ELF-1 (cell line): ENCODE measurements around the gene HOXB3.
"Not testable (repeated sequence)": the region's sequence is repeated elsewhere in the genome, so short reads cannot be mapped to it uniquely, and the experiment has no call there.

ENCODE experiments used
- DNase-seq: peaks from one replicate; pipeline ENCODE4 v3.0.0-alpha.2; 2016; ENCODE audit warnings: low read depth, low spot score

HOXB3 gene

GRCh38 chr17:48528936-48529682 lies 60.9 kb downstream of the HOXB3 start:
- peak; percentile 85 for DNase-seq

- DNase-seq: peak; percentile 94
Measured at GRCh38 chr17:48528153-48528935, 61.7 kb downstream of the HOXB3 start.

- DNase-seq: peak; percentile 62
Measured at GRCh38 chr17:48527547-48527932, 62.5 kb downstream of the HOXB3 start.

GRCh38 chr17:48526608-48527546 lies 63.2 kb downstream of the HOXB3 start:
- DNase-seq: peak; percentile 86

GRCh38 chr17:48523010-48523409 lies 67.0 kb downstream of the HOXB3 start:
- no peak for DNase-seq

GRCh38 chr17:48522031-48522653 lies 67.9 kb downstream of the HOXB3 start:
- DNase-seq: peak; percentile 92

- peak; percentile 81 for DNase-seq
Measured at GRCh38 chr17:48520631-48521079, 69.4 kb downstream of the HOXB3 start.

GRCh38 chr17:48519427-48519826 lies 70.6 kb downstream of the HOXB3 start:
- no peak for DNase-seq

- DNase-seq: no peak
Measured at GRCh38 chr17:48517478-48517877, 72.6 kb downstream of the HOXB3 start.

- DNase-seq: no peak
Measured at GRCh38 chr17:48515925-48516900, 73.8 kb downstream of the HOXB3 start.

GRCh38 chr17:48514477-48514876 lies 75.6 kb downstream of the HOXB3 start:
- no peak for DNase-seq

GRCh38 chr17:48513666-48514455 lies 76.2 kb downstream of the HOXB3 start:
- DNase-seq: no peak

GRCh38 chr17:48513097-48513496 lies 76.9 kb downstream of the HOXB3 start:
- DNase-seq: no peak

GRCh38 chr17:48510761-48511604 lies 79.1 kb downstream of the HOXB3 start:
- no peak for DNase-seq

GRCh38 chr17:48510381-48510760 lies 79.7 kb downstream of the HOXB3 start:
- DNase-seq: no peak

GRCh38 chr17:48509708-48510107 lies 80.3 kb downstream of the HOXB3 start:
- not testable (repeated sequence) for DNase-seq

- no peak for DNase-seq
Measured at GRCh38 chr17:48506246-48506645, 83.8 kb downstream of the HOXB3 start.

GRCh38 chr17:48505788-48506187 lies 84.3 kb downstream of the HOXB3 start:
- no peak for DNase-seq
